Gastroesophageal sphincter (tissue), 3 donors: Measurements from ENCODE around the gene TNIP2.

Experiments used
- CTCF ChIP-seq, 4 experiments: fragments of 200-600 bp in 2 of 4; fragments of 450-650 bp in 2 of 4; sonication (generic) in 1 of 4; IDR thresholded peaks; one replicate each; pipeline ENCODE4 v1.5.1; 2017 to 2019; ENCODE audit warnings: antibody characterized with exemption in 4 of 4, mild to moderate bottlenecking in 2 of 4, moderate library complexity in 2 of 4
- POLR2A ChIP-seq, 2 donors: fragments of 450-650 bp; IDR thresholded peaks; one replicate each; pipeline ENCODE4 v1.6.1; 2017; ENCODE audit warnings: antibody characterized with exemption in 2 of 2, mild to moderate bottlenecking in 2 of 2, moderate library complexity in 1 of 2

- TF ChIP-seq CTCF (IDR thresholded peaks at IDR 0.05): no peak
- no peak for TF ChIP-seq POLR2A (IDR thresholded peaks at IDR 0.05)
Observed at GRCh38 chr4:2754848-2755819, 1.0 kb downstream of the TNIP2 start.
